Activated CD4-positive, alpha-beta T cell treated with anti-CD3 and anti-CD28 coated beads for 24 hours (primary cell): Measurements from ENCODE around the gene FAM163B.
A peak's percentile ranks its signal among the peaks of the same experiment; 100 is the strongest.
"Not testable (repeated sequence)": the region's sequence is repeated elsewhere in the genome, so short reads cannot be mapped to it uniquely, and the experiment has no call there.

Experiments used
- DNase-seq, 2 donors: peaks; one replicate each; pipeline ENCODE4 v3.0.0-alpha.2; 2020; ENCODE audit warnings: low read depth in 2 of 2

Gene FAM163B

GRCh38 chr9:133639613-133640012 lies 30.4 kb upstream of the FAM163B start:
- DNase-seq, result no peak

- DNase-seq, result no peak
These were observed 29.5 kb upstream of the FAM163B start for GRCh38 chr9:133638711-133639110.

GRCh38 chr9:133638076-133638475 lies 28.9 kb upstream of the FAM163B start:
- DNase-seq, result no peak

GRCh38 chr9:133637451-133638055 lies 28.4 kb upstream of the FAM163B start:
- DNase-seq, result no peak

GRCh38 chr9:133636902-133637301 lies 27.7 kb upstream of the FAM163B start:
- DNase-seq, result no peak

GRCh38 chr9:133635533-133636531 lies 26.6 kb upstream of the FAM163B start, which contains the start of gene DBH:
TSS of gene DBH (plus strand) at chr9:133636363. CDS start at chr9:133636372, 9 bp downstream.
- DNase-seq, result no peak

GRCh38 chr9:133635098-133635497 lies 25.9 kb upstream of the FAM163B start:
- no peak for DNase-seq

- no peak for DNase-seq
These were observed 25.0 kb upstream of the FAM163B start for GRCh38 chr9:133634081-133634691.

- no peak for DNase-seq
These were observed 24.5 kb upstream of the FAM163B start for GRCh38 chr9:133633681-133634080.

DNA sequence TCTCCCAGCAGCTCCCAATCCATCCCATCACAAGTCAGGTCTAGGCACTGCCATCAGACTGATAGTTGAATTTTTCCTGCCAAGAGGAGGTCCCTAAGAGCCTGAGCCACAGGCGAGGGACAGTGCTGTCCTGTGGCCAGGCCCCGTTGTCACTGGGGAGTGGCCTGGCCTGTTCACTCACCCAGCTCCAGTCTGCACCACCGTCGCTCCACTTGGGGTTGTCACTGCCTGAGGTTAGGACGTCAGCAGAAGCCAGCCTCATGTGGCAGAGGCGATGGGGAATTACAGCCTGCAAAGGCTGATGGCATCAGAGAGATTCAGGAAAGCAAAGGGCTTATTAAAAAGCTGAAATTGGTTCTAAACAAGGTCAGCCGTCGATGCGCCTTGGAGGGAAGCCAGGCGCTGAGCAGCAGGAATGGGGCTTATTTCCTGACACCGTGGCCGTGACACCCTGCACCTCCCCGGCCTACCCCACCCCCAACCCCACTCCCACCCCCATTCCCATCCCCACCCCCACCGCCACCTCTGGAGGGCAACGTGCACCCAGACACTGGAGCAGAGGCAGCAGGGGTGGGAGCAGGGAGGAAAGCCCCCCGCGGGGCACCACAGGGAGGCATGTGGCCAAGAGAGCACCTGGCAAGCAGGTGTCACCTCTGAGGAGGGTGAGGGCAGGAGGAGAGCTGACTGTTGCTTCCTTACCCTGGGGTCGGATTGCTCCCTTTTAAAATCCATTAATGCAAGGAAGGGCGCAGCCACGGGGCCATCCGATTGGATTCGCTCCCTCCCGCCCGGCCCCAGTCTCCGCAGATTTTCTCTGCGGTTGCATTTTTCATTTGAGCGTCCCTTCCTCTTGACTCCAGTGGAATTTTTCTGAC lies 23.9 kb upstream of the FAM163B start:
- DNase-seq, result no peak

DNA sequence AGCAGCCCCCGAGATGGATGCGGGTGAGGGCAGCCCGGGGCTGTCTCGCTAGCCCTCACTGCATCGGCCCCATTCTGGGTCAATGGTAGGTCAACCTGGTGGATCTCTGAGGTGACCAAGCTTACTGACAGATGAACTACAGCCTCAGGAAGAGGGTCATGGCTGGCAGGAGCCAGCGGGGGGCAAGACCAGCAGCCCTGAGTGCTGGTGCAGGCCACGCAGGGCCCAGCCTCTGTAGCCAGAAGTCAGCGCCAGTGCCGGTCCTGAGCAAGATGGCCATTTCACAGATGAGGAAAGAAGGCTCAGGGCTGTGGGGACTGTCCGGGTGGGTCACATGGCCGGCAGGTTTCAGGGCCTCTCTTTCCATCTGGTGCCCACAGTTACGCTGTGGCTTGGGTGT lies 21.9 kb upstream of the FAM163B start:
- DNase-seq, result no peak

GRCh38 chr9:133629221-133630110 lies 20.3 kb upstream of the FAM163B start:
- DNase-seq, result no peak

DNA sequence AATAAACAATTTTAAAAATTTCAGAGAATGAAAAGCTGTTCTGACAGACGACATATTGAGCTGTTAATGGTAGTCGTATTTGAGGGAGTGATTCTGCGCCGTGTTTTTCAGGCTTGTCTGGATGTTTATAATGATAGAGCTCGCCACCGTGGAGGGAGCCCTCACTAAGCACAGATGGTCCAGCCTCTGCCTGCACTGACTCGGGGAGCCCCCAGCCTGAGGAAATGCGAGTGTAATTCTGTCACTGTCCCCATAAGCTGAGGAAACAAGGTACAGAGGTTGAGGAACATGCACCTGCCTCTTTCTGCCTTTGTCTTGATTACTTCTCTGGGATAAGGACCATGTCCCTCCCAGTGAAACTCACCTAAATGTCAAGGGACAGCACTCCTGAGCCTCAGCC lies 19.6 kb upstream of the FAM163B start:
- no peak for DNase-seq

DNA sequence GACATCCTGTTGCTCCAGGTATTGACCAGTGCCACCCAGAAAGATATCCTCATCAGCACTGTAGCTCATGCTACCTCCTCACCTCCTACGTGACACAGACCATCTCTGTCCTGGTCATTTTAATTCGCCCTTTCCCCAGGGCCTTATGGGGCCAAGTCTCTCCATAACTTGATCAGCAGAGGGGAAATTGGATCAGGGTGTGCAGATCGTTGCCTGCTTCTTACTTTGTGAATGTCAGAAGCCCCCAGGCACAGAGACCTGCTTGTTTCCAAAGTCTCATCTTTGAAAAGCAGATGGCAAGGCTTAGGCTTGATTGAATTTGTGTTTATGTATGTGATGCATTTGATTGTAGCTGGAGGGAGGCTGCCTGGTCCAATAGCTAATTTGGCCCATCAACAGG lies 18.2 kb upstream of the FAM163B start:
- no peak for DNase-seq

DNA sequence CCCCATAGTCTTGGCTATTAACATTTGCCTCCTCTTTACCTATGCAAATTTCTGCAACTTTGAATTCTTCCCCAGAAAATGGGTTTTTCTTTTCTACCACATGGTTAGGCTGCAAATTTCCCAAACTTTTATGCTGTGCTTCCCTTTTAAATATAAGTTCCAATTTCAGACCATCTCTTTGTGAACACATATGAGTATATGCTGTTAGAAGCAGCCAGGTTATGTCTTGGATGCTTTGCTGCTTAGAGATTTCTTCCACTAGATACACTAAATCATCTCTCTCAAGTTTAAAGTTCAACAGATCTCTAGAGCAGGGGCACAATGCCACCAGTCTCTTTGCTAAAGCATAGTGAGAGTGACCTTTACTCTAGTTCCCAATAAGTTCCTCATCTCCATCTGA lies 16.8 kb upstream of the FAM163B start:
- not testable (repeated sequence) for DNase-seq

- DNase-seq, result no peak
These were observed 13.4 kb upstream of the FAM163B start for GRCh38 chr9:133622555-133622954.

GRCh38 chr9:133621725-133622267 lies 12.6 kb upstream of the FAM163B start:
- no peak for DNase-seq

GRCh38 chr9:133619791-133620190 lies 10.6 kb upstream of the FAM163B start:
- DNase-seq, result peak; percentile 9 to 19

DNA sequence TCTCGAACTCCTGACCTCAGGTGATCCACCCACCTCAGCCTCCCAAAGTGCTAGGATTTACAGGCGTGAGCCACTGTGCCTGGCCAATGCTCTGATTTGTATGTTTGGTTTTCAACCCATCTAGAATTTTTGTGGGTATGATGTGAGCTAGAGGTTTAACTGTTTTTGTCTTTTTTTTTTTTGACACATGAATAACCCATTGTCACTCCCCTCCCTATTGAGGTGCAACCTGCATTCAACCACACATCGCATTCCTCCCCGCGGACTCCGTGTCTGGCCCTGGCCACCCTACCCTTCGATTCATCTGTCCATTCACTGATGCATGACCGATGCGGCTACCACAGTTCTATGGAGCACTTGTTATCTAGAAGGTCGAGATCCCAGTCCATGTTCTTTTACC lies 9.5 kb upstream of the FAM163B start:
- DNase-seq, result no peak
